Measurements from ENCODE around the gene ZNF444. TPM values are rescaled to one million over a fixed set of nuclear protein-coding genes. Genes with fewer than 3 reads are reported as not detected.

ZNF444 gene
- total RNA-seq, 4 donors from 2014 or later = 5.3 to 38.9 (median 21.0) TPM

DNA sequence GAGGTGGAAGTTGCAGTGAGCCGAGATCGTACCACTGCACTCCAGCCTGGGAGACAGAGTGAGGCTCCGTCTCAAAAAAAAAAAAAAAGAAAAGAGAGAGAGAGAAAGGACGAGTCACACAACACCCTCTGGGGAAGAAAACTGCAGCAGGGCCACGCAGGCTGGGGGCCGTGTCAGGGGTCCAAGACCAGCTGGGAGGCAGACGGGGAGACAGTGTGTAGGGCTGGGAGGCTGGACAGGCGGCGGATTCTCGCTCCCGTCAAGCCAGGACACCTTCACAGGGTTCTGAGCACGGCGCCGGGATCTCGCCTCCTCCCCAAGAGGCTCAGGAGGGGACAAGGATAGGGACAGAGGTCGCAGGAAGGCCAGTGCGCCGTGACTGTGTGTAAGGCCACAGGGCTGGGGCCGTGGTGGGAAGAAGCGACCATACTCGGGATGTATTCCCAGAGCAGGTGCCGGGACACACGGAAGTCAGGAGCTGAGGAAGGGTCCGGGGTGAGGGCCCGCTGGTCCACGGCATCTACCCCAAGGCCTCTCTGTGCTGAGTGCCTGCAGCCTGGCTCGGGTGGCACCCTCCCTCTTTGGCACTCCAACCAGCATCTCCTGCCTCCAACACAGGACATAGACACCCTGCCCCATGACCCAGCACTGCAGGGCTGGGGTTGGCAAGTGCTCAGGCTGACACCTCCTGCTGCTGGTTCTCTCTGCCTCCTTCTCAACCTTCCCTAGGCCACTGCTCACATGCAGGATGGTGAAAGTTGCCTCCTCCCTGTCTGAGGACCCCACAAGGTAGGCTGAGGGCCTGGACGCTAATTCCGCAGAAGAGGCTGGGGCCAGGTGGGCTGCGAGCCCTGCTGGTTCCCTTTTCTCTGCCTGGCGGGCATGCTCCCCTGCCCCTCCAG, 41.2 kb upstream of the ZNF444 start:
- Histone ChIP-seq H3K27me3 (no peaks in the 10 kb centered on the region), H3K9me3 (no peaks in the 10 kb centered on the region), H3K27ac (no peak overlapping the region), H3K4me1 (no peaks in the 10 kb centered on the region), H3K36me3 (no peaks in the 10 kb centered on the region), H3K4me3 (no peak overlapping the region)
- TF ChIP-seq CTCF (IDR thresholded peaks at IDR 0.05) (no peak), POLR2A (IDR thresholded peaks at IDR 0.05) (no peak)
- no peak for DNase-seq
- intact Hi-C loops (cut with DNase I; ENCODE audit: low total_unique reads) = no loop called here

DNA sequence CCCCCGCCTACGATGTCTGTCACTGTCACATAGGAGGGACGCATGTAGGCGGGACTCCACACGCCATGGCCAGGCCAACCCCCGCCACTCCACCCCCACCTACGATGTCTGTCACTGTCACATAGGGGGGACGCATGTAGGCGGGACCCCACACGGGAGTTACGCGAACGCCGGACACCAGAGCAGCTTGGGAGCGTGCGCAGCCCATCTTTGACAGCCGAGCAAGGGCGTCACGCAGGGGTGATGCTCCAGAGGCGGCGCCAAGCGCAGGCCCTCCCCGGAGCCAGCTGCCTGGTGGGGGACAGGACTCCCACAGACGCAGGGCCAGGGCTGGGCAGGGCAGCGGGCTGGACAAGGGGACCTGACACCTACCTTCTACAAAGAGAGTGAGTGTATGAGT, 40.0 kb upstream of the ZNF444 start:
- Histone ChIP-seq H3K27me3 (no peaks in the 10 kb centered on the region), H3K4me1 (no peaks in the 10 kb centered on the region), H3K9me3 (no peaks in the 10 kb centered on the region), H3K36me3 (no peaks in the 10 kb centered on the region), H3K27ac (no peak overlapping the region), H3K4me3 (no peak overlapping the region)
- TF ChIP-seq CTCF (IDR thresholded peaks at IDR 0.05) = no peak
- TF ChIP-seq POLR2A (IDR thresholded peaks at IDR 0.05) = no peak
- intact Hi-C loops (cut with DNase I; ENCODE audit: low total_unique reads) = no loop called here
- no peak for DNase-seq

GRCh38 chr19:56101746-56102535, 39.1 kb upstream of the ZNF444 start:
- Histone ChIP-seq H3K36me3 (no peaks in the 10 kb centered on the region), H3K4me1 (no peaks in the 10 kb centered on the region), H3K27ac (no peak overlapping the region), H3K4me3 (no peak overlapping the region), H3K27me3 (no peaks in the 10 kb centered on the region), H3K9me3 (no peaks in the 10 kb centered on the region)
- intact Hi-C loops (cut with DNase I; ENCODE audit: low total_unique reads) = no loop called here
- DNase-seq = no peak
- no peak for TF ChIP-seq POLR2A (IDR thresholded peaks at IDR 0.05)
- no peak for TF ChIP-seq CTCF (IDR thresholded peaks at IDR 0.05)

DNA sequence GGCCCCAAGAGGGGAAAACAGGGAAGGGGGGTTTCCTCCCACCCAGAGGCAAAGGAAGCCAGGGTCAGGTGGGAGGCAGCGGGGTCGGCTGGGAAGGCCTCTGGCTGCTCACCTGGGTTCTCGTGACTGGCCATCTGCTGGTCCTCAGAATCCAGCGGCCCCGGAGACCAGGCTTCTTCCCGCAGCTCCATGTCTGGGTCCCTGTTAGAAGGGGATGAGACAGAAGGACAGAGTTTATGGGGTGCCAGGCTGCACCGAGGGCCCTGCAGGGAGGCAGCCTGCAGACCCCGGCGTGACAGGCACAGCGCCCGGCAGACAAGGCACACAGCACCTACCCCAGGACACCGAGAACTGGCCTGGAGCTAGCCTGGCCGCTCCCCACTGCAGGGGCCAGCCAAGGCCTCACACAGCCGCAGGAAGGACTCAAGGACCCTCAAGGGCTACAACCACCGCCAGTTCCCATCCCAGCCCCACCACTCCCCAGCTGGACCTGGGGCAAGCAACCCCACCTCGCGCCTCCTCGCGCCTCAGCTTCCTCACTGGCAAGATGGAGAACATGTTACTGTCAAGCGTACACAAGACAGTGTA, 38.0 kb upstream of the ZNF444 start:
- intact Hi-C loops (cut with DNase I; ENCODE audit: low total_unique reads) = no loop called here
- no peak overlapping the region for H3K4me3 ChIP-seq
- H3K36me3 ChIP-seq = no peaks in the 10 kb centered on the region
- no peak overlapping the region for H3K27ac ChIP-seq
- H3K9me3 ChIP-seq = no peaks in the 10 kb centered on the region
- no peaks in the 10 kb centered on the region for H3K27me3 ChIP-seq
- peaks cover 0 to 6% of the 10 kb centered on the region in 2 donors for H3K4me1 ChIP-seq
- no peak for DNase-seq
- TF ChIP-seq CTCF (IDR thresholded peaks at IDR 0.05) (no peak), POLR2A (IDR thresholded peaks at IDR 0.05) (no peak)
